Measurements from ENCODE around the gene SLC6A11.

GRCh38 chr3:10962481-10963036, 146.5 kb downstream of the SLC6A11 start:
- no peak for TF ChIP-seq CTCF (IDR thresholded peaks at IDR 0.05)
- no peak for TF ChIP-seq POLR2A (IDR thresholded peaks at IDR 0.05)

Data from esophagus squamous epithelium (tissue), 4 donors.